Measurements from ENCODE around the gene SHISA4. TPM values are rescaled to one million over a fixed set of nuclear protein-coding genes. Genes with fewer than 3 reads are reported as not detected.

Gene SHISA4
- total and polyA plus RNA-seq, 2 of the 8 experiments (the other 6 are each of a cell fraction or from before 2014, with no cell fraction given): 7.8 to 28.9 TPM

DNA sequence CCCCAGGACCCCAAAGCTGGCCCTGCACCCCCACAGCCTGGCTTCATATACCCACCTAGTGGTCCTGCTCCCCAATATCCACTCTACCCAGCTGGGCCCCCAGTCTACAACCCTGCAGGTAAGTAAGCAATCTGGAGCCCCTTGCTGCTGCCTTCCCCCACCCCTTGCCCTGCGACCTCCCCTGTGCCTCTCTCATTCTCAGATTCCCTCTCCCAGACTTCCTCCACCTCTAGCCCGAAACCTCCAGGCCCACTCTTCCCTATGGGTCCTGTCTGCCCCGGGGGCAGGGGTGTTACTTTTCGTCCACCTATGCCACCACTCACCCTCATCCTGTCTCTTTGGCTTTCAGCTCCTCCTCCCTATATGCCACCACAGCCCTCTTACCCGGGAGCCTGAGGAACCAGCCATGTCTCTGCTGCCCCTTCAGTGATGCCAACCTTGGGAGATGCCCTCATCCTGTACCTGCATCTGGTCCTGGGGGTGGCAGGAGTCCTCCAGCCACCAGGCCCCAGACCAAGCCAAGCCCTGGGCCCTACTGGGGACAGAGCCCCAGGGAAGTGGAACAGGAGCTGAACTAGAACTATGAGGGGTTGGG, 2.9 kb downstream of the SHISA4 start (continued):
- no peak for TF ChIP-seq RAD21 (IDR thresholded peaks at IDR 0.05 in 1 of 2, conservative IDR thresholded peaks at IDR 0.05 in 1 of 2; ENCODE audit: low read depth in 2 of 2, low read length in 2 of 2)
- no peak for TF ChIP-seq SIN3A (conservative IDR thresholded peaks at IDR 0.05 in 1 of 2, IDR thresholded peaks at IDR 0.05 in 1 of 2; ENCODE audit: low read depth in 1 of 2, low read length in 2 of 2)
- TF ChIP-seq NRF1 (IDR thresholded peaks at IDR 0.05; ENCODE audit: low read depth, low read length): no peak

All from H1 (cell line).